NCI-H82 treated with DMSO at 0.1 percent for 48 hours (cell line): ENCODE results near the gene CANT1.
A peak's percentile ranks its signal among the peaks of the same experiment; 100 is the strongest.
"Not testable (repeated sequence)": the region's sequence is repeated elsewhere in the genome, so short reads cannot be mapped to it uniquely, and the experiment has no call there.

ENCODE experiments used
- DNase-seq: peaks from one replicate; lab custom pipeline; 2025; ENCODE audit not compliant: unreplicated experiment; lab: John Stamatoyannopoulos, UW

The CANT1 gene

DNA sequence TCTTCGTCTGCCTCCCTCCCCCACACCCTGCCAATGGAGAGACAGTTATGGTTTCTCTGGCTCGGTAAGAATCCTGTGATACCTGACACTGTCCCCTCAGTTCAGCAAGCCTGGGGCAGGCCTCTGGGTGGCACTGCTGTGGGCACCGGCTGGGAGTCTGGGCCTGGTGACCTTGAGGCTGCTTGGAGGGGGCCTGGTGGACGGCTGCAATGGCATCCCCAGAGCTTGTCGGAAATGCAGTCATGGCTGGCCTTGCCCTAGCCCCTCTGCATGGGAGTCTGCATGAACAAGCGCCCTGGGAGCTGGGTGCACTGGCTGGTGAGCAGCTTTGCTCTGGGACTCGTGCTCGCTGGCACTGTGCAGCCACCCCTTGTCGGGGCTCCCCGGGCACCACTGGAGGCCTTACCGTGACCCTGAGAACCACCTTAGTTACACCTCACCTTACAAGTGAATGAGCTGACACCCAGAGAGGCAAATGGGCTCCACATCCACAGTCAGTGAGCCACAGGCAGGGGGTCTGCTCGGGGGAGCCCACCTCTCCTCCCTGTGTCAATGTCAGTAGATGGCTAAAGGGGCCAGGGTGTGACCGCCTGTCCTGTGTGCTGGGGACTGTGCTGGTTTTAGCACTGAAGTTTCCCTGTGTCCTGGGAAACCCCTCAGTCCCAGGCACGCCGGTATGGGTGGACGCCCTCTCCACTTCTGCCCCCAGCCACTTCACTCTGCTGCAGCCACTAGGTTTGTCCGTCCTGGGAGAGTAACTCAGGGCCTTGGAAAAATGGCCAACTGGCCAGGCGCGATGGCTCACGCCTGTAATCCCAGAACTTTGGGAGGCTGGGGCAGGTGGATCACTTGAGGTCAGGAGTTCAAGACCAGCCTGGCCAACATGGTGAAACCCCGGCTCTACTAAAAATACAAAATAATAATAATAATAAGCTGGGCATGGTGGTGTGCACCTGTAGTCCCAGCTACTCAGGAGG, 31.3 kb downstream of the CANT1 start:
- no peak for DNase-seq

DNA sequence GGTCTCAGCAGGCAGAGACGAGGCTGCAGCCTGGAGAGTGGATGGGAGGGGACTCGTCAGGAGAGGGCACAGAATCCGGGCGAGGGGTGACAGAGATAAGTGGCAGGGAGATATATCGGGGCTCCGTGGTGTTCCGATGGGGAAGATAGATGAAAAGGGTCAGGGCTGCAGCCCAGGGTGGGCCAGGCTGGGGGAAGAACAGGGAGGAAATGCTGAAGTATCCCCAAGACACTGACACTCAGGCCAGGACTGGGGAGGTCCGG, 32.0 kb downstream of the CANT1 start:
- no peak for DNase-seq

DNA sequence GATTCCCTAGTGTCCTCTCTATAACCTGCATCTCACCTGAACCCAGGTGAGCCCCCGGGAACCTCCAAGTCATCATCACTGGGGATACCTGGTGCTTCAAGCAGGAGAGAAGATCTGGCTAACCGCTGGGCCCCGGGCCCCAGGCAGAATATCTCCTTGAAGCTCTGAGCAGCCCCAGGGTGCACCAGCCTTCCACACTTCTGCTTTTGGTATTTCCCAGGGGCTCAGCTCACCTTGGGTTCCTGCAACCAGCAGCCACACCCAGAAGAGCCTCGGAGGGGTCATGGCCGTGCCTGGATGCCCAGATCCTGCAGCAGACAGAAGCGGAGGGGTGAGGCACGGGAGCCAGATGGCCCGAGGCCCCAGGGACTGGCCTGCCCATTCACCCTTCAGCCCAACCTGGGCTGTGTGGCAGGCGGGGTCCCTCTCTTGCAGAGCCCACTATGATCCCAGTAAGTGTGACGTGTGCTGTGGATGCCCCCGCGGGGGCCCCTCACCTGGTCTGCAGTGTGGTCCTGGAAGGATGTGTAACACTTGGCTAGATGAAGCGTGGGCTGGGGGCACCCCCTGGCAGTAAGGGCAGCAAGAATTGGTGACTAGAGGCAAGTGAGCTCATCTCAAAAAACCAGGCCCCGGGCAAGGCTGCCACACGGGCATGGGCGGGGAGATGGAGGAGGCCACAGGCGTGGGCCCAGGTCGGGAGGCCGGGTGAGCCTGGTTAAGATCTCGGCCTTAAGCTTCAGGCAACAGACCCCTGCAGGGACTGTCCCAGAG, 32.5 kb downstream of the CANT1 start:
- DNase-seq = no peak

DNA sequence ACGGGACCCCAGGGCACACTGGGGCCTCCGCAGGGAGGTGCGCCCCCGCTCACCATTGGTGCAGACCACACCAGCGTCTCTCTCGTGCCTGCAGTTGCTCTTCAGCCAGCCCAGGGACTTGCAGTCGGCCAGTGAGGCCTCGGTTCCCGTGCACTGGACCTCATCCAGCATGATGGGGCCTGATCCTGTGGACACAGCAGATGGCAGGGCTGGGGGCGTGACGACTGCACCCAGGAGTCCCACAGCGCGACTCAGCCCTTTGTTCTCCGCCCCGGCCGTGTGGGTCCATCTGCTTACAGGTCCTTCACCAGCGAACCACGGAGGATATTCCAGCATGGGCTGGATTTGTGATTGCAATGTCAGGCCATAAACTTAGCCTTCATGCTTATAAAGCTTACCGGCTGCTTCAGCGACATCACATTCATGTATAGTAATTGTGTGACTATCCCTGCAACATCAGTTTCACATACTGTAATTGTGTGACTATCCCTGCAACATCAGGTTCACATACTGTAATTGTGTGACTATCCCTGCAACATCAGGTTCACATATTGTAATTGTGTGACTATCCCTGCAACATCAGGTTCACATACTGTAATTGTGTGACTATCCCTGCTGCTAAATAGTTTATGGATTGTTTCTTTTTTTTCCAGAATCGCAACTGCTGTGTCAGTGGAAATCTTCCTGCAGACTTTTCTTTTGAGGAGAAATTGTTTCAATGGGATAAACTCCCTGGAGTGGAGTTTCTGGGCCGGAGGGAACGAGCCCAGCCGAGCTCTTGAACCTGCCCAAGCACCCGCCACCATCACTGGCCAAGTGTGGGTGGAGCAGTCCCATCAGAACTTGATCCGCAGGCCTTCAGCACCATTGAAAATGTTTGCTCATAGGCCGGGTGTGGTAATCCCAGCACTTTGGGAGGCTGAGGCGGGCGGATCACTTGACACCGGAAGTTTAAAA, 34.7 kb downstream of the CANT1 start:
- DNase-seq = peak; percentile 42

DNA sequence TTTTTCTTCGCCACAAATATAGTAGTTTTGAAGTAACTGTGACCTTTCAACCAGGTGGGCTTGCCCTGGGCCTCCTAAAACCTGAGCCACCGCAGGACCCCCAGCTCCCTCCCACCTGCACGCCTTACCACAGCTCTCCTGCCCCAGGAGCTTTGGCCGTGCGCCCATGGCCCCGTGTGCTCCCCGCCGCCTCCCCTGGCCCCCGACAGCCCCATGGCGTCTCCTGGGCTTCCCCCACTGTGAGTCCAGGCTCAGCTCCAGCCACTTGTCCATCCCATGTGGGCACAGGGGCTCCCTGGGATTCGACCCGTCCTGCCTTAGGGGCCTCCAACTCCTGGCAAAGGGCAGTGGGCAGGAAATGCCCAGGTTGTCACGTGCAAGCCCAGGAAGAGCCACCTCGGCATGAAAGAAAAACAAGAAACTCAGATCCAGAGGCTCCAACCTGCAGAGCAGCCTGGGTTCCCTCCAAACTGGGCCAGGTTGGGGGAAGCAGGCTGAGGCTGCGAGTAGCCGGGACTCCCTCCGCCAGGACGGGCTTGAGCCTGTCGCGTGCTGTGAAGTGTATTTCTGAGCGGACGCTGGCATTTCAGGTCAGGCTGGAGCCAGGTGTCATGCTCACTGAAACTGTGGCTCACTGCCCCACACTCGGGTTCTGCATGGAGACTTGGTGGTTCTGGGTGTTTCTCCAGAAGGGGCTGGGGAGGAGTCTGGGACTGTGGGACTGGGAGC, 35.6 kb downstream of the CANT1 start:
- DNase-seq = no peak

DNA sequence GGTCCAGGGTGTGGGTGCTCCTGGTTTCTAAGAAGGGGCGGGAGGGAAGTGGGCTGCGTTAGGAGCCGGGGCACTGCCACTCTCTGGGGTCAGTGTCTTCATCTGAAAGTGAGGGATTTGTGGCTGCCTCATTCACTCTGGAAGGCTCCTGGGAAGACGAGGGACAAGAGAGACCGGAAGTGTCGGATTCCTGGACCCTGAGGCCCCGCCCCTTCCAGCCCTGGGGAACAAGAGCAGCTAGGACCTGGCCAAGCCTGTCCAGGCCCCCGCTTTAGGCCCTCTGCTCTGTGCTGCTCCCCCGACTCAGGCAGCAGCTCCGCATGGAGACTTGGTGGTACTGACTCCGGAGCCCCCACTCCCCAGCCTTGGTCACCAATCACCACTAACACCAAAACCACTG, 36.4 kb downstream of the CANT1 start:
- DNase-seq = no peak

DNA sequence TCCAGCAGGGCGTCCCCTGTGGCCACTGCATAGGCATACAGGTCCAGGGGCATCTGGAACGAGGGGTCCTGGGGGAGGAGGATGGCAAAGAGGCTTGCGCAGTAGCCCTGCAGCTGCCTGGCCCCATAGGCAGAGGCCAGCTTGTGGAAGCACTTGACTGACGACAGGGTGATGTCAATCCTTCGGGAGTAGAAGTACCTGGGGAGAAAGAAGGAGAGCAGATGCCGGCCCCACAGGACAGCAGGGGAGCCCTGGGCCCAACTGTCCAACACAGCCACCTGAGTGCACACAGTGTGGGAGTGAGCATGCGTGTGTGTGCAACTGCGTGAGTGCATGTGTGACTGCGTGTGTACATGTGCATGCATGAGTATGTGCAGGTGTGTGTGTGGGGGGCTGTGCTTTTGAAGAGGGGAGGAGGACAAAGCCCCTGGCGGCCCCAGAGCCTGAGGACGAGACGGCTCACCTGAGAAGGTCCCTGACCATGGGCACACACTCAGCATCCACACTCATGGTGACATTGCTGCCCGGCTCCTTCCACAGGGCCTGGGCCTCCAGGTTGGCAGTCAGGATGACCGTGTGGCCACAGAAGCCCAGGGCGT, 37.0 kb downstream of the CANT1 start:
- DNase-seq = no peak

DNA sequence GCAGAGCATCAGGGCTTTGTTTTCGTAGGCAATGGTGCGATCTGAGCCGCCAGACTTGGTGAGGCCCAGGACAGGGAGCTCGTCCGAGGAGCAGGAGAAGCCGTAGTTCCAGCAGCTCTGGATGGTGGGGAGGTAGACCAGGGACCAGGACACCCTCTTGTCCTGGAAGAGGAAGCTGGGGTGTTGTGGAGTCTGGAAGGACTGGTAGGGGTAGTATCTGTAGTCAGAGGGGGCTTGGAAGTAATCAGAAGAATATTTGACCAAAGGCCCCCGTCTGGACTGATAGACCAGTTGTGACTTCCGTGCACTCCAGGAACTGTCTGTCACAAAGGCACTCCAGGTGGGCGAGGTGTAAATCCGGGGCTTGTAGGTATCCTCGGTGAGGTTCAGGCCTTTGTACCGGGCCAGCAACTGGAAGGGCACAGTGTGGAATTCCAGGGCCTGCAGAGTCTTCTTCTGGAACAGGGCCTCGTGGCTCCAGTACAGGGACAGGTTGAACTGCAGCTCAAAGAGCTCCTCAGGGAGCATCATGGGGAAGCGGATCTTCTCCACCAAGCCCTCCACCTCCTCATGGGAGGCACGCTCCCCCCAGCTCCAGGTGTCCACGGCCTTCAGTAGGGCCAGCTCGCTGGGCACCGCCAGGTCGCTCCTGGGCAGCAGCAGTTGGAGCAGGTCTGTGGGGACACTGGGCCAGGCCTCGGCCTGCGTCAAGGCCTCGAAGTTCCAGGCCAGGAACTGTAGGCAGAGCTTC, 37.6 kb downstream of the CANT1 start:
- no peak for DNase-seq

DNA sequence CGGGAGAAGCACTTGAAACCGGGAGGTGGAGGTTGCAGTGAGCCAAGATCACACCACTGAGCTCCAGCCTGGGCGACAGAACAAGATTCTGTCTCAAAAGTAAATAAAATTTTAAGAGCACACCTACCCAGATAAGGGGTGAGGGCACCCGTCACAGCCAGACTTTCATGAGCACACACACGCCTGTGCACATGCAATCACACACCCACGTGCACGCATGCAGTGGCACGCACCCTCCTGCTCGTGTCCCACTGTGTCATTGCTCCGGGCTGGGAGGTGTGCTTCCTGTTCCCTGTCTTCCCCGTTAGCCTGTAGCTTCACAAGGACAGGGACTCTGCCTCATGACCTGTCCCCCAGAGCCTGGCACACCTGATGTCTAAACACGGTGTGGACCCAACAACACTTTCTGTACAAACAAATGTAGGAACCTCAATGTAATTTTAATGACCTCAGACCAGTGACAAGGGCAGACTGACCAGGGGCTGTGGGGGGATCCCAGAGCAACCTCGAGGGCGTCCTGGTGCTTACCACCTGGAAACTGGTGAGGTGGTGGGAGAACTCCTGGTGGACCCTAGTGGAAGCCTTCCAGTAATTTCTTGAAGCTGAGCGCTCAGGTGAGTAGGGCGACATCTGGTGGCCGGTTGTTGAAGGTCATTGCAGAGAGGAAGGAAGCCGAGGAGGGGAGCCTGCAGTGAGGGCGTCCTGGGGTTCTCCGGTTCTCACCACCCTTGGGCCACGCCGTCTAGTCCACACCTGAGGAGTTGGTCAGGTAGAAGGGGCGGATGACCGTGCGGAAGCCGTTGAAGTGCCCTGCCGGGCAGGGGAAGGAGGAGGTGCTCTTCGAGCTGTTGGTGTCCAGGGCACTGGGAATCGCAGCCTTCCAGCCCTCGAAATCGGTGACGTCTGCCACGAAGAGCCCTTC, 38.5 kb downstream of the CANT1 start:
- DNase-seq = peak; percentile 49

DNA sequence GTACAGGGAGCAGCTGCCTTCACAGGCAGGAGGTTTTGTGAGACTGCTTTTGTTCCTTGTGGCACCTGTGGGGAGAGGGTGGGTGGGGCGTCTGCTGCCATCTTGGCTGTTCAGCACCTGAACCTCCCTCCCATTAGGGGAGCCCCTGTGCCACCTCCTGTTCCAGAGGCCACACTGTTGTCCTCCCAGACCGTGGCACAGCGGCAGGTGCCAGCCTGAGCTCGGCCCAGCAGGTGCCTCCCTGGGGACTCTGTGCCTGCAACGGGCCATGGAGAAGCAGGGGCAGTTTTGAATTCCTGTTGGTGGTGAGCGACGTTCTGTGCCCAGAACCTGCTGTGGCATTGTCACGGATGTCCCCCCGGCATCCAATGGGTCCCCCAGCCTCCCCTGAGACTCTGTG, 39.7 kb downstream of the CANT1 start:
- no peak for DNase-seq

DNA sequence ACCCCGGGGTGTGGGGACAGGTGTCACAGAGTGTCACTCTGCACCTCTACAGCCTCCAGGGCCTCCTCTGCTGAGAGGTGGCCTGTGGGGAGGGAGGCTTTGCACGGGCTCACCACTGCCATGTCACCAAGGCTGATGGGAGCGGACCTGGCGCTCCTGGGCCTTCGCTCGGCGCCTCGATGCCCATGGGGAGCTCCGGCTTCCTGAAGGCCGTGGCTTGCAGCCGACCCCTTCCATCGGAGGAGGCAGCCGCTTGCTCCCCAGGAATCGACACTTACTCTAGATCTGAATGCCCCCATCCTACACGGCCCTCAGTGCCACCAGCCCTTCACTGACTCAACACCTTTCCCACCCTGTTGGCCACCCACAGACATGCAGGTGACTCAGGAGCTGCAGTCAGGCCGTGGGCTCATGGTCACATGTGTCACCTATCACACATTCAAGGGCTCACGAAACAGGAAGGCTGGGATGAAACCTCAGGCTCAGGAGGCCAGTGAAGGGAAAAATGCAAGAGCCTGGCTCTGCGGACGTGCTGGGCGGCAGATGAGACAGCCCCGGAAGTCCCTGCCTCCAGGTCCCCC, 41.7 kb downstream of the CANT1 start:
- no peak for DNase-seq

DNA sequence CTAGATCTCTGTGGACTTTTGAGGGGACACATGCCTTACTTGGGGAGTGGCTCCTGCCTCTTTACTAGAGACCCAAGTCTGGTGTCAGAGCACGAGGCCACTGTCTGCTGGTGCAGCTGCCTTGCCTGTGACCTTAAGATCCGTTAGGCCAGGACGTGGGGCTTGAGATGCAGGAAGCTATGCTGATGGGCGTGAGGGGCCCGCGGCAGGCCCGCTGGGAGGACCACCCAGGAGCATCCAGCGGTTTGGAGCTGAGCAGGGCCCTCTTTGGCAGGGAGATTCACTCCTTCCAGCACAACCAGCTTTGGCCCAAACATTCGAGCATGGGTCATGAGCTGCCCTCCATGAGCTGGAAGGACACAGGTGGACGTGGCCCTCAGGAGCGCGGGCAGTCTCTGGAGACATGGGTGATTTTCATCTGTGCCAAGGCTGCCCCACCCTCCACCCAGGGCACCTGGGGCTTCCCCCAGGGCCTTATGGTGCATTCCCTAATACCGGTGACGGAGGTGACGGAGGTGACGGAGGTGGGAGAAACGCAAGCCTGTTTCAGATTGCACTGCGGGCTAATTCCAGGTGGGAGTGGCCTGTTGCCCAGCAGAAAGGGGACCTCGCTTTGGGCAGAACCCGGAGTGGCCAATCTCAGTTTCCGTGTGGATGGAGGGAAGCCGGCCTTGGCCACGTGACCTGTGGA, 42.5 kb downstream of the CANT1 start:
- DNase-seq = no peak

DNA sequence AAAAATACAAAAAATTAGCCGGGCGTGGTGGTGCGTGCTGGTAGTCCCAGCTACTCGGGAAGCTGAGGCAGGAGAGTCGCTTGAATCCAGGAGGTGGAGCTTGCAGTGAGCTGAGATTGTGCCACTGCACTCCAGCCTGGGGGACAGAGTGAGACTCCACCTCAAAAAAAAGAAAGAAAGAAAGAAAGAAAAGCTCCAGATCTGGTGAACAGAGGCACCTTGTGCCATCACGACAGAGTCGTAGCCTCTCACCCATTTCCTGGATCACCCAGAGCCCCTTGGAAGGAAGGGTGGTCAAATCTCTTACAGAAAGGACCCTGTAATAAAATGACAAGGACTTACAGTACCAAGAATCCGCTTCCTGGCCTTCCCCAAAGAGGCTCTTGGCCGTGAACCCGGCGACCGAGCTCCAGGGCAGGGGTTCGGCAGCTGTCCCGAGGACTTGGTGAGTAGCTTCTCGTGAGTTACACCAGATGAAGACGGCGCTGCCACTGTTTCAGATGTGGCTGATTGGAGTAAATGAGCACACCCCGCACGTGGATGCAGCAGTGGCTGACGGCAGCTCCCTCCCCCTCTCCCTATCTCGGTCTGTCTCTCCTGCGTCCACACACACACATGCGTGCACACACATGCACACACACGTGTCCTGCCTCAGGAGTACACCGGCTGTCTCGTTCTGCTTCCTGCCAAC, 43.3 kb downstream of the CANT1 start:
- DNase-seq = no peak

DNA sequence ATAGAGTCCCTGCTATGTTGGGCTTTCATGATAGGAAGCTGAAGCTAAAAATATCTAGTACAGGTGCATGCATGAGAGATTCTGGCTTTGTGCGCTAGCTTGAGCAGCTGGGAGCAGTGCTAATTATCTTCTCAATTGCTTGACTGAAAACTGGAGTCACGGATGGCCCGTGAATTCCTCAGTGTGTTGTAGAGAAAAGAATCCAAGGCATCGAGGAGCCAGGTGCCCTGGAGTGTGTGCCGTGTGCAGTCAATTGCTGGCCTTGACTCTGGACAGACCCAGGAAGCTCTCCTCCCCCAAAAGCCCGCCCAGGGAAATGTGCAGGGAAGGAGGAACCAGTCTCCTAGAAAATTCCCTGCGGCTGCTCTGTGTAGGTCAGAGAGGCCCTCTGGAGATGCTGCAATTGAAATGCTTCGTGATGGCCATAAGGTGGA, 44.1 kb downstream of the CANT1 start:
- no peak for DNase-seq

DNA sequence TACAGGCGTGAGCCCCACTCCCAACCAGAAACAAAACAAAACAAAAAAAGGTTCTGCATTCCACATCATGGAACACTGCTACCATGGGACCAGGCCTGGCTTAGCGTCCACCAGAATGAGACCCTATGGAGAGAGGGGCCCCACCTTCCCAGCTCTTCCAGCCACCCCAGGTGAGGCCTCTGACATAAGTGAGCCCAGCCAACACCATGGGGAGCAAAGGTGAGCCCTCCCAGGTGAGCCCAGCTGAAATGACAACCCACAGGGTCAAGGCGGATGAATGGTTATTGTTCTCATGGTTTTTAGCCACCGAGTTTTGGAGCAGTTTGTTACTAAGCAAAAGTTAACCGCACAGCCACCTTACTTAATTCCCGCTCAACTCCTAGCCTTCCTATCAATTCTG, 46.2 kb downstream of the CANT1 start:
- no peak for DNase-seq

DNA sequence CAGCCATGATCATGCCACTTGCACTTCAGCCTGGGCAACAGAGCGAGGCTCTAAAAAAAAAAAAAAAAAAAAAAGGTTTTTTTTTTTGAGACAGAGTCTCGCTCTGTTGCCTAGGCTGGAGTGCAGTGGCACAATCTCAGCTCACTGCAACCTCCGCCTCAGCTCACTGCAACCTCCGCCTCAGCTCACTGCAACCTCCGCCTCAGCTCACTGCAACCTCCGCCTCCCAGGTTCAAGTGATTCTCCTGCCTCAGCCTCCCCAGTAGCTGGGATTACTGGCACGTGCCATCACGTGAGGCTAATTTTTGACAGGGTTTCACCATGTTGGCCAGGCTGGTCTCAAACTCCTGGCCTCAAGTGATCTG, 46.6 kb downstream of the CANT1 start:
- not testable (repeated sequence) for DNase-seq
